NCI-H2171 (cell line): Measurements from ENCODE around the gene TSPO2.

Experiments
- DNase-seq: peaks from one replicate; lab custom pipeline; 2025; lab: John Stamatoyannopoulos, UW

The TSPO2 gene

GRCh38 chr6:41075651-41076626 is 33.7 kb downstream of the TSPO2 start:
- DNase-seq: no peak

- DNase-seq: no peak
Observed at GRCh38 chr6:41077536-41077935, 35.3 kb downstream of the TSPO2 start.

GRCh38 chr6:41078101-41078500 is 35.8 kb downstream of the TSPO2 start:
- no peak for DNase-seq

GRCh38 chr6:41079080-41079479 is 36.8 kb downstream of the TSPO2 start:
- DNase-seq: no peak

GRCh38 chr6:41080621-41081020 is 38.4 kb downstream of the TSPO2 start:
- no peak for DNase-seq

GRCh38 chr6:41083072-41083471 is 40.8 kb downstream of the TSPO2 start:
- DNase-seq: no peak

GRCh38 chr6:41085182-41085581 is 42.9 kb downstream of the TSPO2 start:
- DNase-seq: no peak

GRCh38 chr6:41088451-41088850 is 46.2 kb downstream of the TSPO2 start:
- DNase-seq: no peak

GRCh38 chr6:41090841-41091761 is 48.8 kb downstream of the TSPO2 start:
- DNase-seq: no peak

- DNase-seq: no peak
Observed at GRCh38 chr6:41092421-41093140, 50.3 kb downstream of the TSPO2 start.

- DNase-seq: no peak
Observed at GRCh38 chr6:41093729-41094128, 51.5 kb downstream of the TSPO2 start.
